Stimulated activated CD4-positive, alpha-beta T cell treated with anti-CD3 and anti-CD28 coated beads, TNF-alpha, amount 100 ng/mL, for 24 hours (primary cell): ENCODE data around the gene TTC28.
"Not testable (repeated sequence)": the region's sequence is repeated elsewhere in the genome, so short reads cannot be mapped to it uniquely, and the experiment has no call there.

Experiments used
- DNase-seq, 3 experiments: peaks; one replicate each; pipeline ENCODE4 v3.0.0-alpha.2; 2020; ENCODE audit warnings: low read depth in 3 of 3

Gene TTC28

DNA sequence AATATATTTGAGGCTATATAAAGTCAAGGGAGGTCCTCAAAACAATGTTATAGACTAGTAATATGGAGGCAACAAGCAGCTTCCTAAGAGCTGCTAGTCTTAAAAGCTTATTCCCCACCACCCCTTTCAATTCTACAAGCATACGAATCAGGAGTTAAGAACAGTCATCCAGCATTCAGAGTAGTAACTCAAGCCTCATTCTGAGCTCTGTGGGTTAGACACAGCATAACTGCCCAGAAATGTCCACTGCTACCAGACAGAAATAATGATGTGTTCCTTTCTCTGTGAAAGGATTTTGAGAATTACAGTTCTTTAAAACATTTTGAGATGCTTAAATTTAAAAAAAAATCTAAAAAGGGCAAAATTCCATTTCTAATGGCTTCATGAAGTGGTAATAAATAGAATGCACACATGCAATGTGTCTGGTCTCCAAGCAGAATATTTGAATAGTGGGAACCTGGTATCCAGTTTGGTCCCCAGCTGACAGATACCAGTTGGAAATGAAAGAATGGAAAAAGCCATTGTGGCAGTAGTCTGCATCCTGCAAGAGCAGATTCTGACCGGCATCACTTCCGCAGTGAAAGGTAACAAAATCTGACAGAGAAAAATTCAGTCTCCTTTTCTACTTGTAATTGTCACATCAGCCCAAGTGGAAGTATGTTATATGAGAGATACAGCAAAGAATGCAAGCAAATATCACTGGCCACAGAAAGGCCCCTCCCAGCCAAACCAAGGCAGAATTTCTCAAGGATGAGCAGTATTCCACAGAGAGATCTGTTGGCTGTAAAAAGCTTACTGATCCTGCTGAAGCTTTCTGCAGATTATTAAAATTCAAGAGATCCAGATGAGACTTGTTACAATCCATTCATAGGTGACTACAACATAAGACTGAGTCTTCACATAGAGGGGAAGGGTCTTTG, 449.8 kb downstream of the TTC28 start:
- DNase-seq = no peak

DNA sequence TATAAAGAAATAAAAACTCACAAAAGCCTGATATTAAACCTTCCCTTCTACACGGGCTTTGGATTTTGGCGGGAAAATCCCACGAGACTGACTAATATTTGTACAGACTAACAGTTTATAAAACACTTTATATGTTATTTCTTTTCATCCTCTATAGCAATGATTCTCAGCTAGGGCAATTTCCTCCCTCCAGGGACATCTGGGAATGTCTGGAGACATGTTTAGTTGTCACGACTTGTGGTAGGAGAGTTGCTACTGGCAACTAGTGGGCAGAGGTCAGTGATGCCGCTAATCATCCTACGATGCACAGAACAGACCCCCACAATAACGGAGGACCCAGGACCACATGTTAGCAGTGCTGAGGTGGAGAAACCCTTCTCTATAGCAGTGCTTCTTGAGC, 455.8 kb downstream of the TTC28 start:
- no peak for DNase-seq

DNA sequence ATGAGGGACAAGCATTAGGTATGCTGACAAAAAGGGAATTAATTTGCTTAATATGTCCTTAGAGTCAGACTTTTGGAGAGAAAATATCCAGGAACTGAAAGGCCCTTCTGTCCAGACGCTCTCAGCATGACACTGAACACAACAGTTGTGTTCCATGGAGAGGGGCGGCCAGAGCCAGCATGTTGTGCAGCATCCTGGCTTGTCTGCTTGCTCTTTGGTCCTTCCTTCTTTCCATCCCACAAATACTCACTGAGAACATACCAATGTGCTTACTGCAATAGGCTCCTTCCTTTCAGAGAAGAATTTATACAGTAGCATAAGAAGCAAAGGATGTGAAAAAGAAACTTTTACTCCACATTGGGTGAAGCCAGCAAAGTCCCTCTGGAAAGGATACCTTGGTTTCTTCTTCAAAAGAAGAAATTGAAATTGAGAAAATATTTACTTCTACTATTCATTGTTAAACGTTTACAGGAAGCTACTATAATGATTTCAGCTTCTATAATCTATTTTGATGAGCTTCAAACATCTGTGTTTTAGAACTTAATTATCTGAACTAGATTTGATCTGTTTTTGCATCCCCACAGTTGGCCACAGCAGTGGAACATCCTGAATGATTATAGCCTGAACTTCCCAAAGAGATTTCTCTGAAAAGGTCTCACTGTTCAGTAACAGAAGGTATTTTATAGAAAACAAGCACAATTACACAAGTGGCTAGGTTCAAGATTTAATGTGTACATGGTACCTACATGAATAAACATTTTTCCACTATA, 456.5 kb downstream of the TTC28 start:
- no peak for DNase-seq

DNA sequence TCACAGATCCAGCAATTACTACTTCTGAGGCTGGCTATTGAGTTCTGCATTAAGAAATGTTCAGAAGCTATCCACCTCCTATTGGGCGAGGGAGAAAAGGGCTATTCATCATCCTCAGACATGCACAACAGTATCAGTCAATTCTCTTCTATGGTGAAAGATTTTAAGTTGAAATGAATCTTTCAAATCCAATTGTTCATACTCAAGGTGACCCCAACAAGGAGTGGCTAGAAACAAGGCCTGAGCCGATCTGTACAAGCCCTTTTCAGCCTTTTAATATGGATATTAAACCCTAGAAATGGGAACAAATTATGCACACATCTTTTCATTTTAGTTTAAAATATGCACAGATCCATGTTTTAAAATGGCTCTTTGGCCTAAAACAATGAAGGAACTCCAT, 457.1 kb downstream of the TTC28 start:
- no peak for DNase-seq

DNA sequence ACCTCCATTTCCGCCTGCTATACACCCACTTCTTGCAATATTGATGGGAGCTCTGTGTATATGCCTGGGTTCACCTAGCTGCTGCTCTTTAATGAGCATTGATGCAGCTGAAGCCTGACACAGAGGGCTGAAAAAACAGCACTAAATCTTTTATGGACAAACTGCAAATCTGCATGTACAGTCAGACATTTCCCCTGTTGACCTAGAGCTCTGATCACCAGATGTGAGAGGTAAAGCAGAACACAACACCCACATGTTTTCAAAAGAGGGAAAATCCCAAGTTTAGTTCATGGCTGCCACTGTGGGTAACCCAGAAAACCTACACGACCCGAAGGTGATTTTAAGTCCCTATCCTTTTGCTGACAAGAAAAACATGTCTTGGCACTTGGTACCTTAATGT, 457.6 kb downstream of the TTC28 start:
- no peak for DNase-seq

DNA sequence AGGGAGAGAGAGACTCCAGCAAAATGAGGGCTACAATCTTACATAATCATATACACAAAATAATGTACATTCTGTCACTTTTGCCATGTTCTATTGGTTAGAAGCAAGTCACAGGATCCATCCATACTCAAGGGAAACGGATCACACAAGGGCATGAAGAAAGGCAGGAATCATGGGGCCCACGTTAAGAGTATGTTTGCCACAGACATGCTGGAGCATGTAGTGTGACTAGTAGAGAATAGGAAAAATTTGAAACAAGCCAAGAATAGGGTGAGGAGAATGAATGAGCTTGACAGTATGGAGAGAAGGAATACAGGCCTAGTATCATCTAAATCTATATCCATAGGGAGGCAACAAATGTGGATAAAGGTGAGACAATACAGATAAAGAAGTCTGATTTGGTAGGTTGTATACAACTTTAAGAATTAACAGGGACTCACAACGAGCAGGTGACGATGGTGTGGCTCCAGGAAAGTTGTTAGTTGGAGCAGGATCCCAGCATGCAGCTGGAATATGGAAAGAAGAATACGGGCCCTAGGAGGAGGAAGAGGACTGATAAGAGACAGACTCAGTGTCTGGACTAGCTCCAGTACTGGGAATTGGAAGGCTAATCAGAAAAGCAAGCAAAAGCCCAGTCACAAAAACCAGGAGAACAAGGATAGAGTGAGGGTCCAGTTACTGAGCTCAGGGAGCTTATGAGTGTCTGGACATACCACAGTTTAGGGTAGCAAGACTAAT, 458.8 kb downstream of the TTC28 start:
- no peak for DNase-seq

DNA sequence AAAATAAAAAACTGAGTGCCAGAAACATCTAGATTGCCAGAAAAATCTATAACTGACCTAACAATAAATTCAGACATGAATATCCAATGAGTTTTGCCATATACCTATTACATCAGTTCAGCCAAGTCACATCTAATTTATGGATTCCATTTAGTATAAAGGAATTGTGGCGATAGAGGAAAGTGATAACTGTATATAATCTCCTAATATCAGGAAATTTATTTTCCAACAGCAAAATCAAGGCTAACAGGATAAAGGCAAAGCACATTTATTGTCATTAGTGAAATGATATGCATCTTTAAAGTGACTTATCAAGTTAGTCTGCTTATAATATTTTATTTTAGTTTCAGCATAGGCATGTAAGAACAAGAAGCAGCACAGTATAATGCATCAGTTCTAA, 462.4 kb downstream of the TTC28 start:
- DNase-seq = no peak

DNA sequence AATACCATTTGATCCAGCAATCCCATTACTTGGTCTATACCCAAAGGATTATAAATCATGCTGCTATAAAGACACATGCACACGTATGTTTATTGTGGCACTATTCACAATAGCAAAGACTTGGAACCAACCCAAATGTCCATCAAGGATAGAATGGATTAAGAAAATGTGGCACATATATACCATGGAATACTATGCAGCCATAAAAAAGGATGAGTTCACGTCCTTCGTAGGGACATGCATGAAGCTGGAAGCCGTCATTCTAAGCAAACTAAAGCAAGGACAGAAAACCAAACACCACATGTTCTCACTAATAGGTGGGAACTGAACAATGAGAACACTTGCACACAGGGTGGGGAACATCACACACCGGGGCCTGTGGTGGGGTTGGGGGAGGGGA, 464.9 kb downstream of the TTC28 start:
- DNase-seq = not testable (repeated sequence)

DNA sequence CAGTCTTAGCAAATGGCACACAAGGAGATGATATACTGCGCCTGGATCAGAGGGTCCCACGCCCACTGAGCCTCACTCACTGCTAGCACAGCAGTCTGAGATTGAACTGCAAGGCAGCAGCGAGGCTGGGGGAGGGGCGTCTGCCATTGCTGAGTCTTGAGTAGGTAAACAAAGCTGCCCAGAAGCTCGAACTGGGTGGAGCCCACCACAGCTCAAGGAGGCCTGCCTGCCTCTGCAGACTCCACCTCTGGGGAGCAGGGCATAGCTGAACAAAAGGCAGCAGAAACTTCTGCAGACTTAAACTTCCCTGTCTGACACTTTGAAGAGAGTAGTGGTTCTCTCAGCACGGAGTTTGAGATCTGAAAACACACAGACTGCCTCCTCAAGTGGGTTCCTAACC, 470.2 kb downstream of the TTC28 start:
- not testable (repeated sequence) for DNase-seq

DNA sequence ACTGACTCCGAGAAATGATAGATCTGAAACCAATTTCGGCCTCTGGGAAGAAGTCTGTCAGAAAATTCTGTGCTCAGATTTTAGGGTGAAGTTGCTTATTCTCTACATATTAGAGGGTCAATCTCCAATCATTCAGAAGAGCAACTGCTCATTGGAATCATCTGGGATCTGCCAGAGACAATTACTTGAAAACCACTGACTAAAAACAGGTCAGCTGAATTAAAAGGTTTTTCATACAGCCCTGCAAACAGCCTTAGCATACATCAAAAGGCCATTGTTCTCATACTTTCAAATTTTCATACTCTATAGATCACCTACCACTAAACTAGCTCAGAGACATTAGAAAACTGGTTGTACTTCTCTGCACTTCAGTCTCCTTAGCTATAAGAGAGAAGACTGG, 470.9 kb downstream of the TTC28 start:
- no peak for DNase-seq

DNA sequence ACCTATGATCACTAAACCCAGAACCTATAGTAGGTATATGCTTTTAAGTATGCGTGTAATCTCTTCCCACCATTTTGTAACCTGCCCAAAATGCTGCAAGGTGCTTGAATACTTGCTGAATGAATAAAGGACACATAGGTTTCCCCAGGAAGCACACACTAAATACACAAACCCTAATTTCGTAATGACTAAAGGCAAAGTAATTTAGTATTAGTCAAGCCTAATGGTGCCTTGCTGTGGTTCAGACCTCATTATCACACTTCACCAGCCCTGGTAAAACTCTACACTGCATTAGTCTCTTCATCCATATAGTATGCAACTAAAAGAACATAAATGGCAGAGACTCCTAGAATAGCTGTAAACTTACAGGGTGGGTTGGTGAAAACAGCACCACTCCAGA, 471.6 kb downstream of the TTC28 start:
- DNase-seq = no peak

DNA sequence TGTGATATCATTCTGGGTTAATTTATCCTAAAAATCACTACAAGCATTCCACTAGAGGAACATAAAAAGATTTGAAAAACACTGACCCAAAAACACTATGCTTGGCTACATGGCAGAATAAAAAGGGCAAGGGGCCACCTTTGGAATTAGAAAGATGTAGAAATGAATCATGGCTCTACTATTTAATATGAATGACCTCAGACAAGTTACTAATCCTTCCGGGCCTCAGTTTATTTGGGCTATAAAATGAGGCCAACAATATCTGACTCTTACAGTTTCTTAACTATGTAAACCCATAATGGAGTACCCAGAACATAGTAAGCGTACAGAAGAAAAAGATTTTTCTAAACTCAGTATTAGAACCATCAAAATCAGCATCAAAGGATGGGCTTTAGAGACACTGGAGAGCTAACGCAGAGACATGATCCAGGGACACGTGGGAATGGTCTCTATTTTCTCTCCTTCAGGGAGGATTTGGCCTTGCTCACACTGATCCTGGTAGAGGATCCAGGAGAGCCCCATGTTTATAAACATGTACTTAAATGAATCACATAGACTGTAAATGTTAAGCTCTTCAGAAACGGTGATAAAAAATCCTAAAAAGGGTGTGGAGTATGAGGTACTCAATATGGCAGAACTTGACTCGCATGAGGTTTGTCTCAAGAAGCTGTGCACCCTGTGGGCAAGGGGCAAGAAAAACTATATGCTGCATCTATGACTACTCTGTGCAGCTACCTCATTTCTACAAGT, 472.2 kb downstream of the TTC28 start:
- DNase-seq = no peak

DNA sequence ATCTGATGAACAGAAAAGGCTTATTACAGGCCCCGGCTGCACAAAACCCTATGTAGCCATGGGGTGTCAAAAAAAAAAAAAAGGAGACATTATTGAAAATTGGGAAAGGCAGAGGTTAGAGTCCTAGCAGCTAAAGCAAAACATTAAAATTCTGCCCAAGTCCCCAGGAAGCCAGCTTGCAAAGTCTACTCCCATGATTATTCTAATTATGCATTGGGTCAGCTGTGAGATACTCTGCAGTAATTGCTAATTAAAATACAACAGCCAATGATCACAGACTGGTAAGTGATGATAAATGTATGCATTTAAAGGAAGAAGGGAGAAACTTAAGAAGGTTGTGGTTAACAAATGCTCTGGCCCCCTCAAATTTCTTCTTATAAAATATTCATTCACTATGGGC, 473.7 kb downstream of the TTC28 start:
- no peak for DNase-seq

DNA sequence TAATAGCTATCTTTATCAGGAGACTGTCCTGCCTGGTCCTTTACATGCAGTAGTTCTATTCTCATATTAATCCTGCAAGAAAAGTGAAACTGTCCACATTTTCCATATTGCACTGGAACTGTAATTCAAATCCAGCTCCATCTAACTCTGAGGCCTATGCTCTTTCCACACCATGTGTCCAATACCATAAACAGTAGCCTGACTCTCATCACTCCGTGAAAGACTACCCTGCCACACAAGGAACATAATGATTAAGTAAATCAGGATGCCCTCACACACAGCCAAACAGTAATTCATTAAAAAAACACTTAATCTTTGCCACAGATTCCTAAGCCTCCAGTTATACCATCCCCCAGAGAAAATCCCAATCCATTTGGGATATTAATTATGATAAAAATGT, 475.3 kb downstream of the TTC28 start:
- no peak for DNase-seq

DNA sequence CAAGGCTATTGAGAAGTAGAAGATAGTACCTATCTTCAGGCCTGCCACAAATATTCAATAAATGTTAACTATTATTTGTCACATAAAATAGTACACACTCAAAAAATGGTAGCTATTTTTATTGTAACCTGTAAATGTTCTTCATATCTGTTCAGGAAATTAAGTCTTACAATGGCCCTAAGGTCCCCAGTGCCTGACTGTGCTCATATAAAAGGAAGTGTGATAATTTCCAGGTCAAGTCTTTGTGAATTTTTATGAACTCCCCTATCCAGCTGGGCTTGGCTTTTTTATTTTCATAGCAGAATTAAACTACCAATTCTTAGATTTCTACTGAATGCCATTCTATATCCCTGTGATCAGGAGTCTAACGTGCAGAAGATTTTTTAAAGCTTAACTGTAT, 476.4 kb downstream of the TTC28 start:
- DNase-seq = no peak

DNA sequence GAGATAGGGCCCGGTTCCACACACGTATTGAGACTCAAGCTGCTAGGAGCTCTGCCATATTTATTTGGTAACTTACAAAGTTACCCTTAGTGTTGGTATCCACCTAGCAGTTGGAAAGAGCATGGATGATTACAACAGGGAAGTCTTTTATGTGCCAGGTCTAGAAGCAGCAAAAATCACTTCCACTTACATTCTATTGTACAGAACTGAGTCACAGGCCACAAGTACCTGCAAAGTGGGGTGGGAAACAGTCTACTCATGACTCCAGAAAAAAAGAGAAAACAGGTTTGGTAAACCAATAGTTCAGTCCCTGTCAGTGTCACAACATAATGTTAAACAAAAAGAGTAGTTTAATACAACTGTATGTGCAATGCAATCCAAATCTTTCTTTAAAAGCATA, 480.9 kb downstream of the TTC28 start:
- DNase-seq = no peak

DNA sequence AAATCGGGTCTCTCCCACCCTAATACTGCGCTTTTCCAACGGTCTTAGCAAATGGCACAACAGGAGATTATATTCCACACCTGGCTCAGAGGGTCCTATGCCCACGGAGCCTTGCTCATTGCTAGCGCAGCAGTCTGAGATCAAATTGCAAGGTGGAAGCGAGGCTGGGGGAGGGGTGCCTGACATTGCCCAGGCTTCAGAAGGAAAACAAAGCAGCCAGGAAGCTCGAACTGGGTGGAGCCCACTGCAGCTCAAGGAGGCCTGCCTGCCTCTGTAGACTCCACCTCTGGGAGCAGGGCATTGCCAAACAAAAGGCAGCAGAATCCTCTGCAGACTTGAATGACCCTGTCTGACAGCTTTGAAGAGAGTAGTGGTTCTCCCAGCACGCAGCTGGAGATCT, 488.1 kb downstream of the TTC28 start:
- not testable (repeated sequence) for DNase-seq

DNA sequence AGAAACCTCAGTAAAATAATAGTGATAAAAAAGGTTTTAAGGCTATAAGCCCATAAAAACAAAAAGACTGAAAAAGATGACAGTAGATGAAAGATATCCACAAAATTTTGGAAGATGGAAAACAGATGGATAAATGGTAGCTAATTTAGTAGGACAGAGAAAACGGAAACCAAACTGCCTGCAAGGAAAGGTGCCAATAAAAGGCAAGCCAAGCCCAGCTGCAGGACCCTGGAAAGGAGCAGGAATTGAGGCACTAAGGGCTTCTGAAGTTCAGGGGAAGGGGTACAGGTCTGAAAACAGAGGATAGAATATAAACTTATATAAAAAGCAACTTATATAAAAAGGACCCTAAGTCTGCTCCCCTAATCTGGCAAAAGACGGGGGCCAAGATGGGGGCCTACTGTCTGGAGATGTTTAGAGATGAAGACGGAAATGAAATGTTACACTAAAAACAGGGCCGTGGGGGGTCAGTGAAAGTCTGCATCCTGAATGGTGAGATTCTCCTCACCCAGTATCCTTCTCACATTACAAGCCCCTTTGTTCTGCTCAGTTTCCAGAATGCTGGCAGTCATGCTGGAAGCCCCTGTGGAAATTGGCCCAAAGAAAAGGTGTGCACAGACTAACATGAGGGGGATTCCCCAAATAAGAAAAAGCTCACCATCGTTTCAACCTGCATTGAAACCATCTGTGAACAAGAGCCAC, 491.3 kb downstream of the TTC28 start:
- DNase-seq = no peak

DNA sequence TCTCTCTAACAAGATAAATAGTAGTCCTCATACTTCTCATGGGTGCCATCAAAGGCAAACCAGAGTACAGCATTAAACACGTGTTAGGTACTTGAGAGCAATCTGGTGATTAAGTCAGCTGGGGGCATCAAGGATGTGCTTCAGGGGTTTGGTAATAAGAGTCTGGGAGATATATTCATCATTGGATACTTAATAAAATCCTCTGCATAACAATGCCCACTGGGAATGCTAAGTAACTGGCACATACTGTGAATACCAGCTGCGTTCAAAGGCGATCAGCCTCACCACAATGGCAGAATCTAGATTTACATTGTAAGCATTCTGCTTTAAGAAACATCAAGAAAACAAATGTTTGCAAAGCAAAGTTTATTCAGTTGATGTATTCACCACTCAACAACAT, 492.0 kb downstream of the TTC28 start:
- no peak for DNase-seq

DNA sequence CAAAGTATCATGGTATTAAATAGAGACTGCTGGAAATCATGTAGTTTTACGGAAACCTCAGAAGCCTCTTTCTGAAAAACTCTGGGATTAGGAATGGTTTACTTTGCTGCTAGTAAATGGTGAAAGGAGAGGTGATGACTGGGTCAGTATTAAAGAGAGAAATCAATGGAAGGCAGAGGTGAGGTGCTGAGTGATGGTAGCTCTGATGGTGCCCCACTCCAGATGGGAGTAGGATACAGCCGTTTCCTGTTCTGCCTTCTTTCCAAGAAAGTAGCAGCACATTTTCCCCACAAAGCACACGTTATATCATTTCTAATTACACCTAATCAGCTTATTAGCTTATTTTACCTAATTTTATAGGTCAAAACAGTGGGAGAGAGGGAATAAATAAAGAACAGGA, 493.0 kb downstream of the TTC28 start:
- no peak for DNase-seq

DNA sequence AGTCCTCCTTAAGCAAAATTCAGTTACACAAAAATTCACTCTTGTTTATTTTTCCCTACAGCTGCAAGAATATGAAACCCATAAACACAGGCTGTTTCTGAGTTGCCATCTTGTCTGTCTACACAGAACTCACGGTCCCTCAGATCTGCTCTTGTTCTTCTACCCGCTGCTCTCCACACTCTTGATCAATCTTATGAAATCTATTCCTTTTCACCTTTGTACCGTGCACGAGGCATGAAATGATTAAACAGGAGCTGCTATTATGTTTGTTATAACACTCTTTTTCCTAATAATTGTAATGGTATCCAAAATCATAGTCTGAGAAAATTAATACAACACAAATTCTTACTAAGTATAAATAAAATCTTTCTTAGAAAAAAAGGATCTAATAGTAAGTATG, 494.5 kb downstream of the TTC28 start:
- no peak for DNase-seq
